ENCODE data around the gene MILR1. TPM values are rescaled to one million over a fixed set of nuclear protein-coding genes. Genes with fewer than 3 reads are reported as not detected.

MILR1 gene
- total RNA-seq, 3 donors from 2014 or later (not counting 1 experiment from before 2014, with no cell fraction given): 2.2 to 12.0 (median 3.3) TPM

DNA sequence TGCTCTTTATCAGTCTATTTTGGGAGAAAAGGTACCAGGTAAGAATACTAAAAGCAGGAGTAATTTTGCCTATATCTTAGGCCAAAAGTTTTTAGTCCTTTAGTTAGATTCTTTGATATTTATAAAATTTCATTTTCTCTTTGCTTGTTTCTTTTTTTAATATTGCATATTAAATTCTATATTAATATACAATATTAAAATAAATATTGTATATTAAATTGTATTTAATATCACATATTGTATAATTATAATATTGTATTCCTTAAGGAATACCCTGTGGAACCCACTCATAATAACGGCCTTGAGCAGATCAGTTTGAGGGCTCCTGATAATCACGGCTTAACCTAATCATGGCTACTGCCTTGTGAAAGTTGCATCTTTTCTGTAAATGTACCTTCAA, 59.8 kb downstream of the MILR1 start:
- H3K27ac Mint-ChIP-seq: peak overlapping the region in 1 of 2 donors; percentile 97
- Histone ChIP-seq H3K4me1 (ENCODE audit: control insufficient read depth, insufficient read depth, low read length) (peaks cover 12% of the 10 kb centered on the region), H3K27ac (ENCODE audit: low read length) (no peak overlapping the region), H3K9me3 (ENCODE audit: control insufficient read depth, insufficient read depth, low read length) (no peaks in the 10 kb centered on the region), H3K4me3 (ENCODE audit: low read length) (no peak overlapping the region), H3K27me3 (ENCODE audit: control insufficient read depth, insufficient read depth, low read length) (no peaks in the 10 kb centered on the region), H3K36me3 (ENCODE audit: control insufficient read depth, insufficient read depth, low read length) (peaks cover 57% of the 10 kb centered on the region)
- TF ChIP-seq, protein P1, sequence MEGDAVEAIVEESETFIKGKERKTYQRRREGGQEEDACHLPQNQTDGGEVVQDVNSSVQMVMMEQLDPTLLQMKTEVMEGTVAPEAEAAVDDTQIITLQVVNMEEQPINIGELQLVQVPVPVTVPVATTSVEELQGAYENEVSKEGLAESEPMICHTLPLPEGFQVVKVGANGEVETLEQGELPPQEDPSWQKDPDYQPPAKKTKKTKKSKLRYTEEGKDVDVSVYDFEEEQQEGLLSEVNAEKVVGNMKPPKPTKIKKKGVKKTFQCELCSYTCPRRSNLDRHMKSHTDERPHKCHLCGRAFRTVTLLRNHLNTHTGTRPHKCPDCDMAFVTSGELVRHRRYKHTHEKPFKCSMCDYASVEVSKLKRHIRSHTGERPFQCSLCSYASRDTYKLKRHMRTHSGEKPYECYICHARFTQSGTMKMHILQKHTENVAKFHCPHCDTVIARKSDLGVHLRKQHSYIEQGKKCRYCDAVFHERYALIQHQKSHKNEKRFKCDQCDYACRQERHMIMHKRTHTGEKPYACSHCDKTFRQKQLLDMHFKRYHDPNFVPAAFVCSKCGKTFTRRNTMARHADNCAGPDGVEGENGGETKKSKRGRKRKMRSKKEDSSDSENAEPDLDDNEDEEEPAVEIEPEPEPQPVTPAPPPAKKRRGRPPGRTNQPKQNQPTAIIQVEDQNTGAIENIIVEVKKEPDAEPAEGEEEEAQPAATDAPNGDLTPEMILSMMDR (IDR thresholded peaks at IDR 0.05): no peak
- DNase-seq (no peak), ATAC-seq (no peak)
- H3K27me3 Mint-ChIP-seq (ENCODE audit: low read depth in 2 of 2): no peaks in the 10 kb centered on the region
- H3K4me3 Mint-ChIP-seq: peak overlapping the region; percentile 95
- H3K36me3 Mint-ChIP-seq: peaks cover 34% of the 10 kb centered on the region
- H3K4me1 Mint-ChIP-seq: peaks cover 50 to 56% of the 10 kb centered on the region in 2 donors
- intact Hi-C loops (cut with micrococcal nuclease): loop anchor here (5.0 kb wide), 3 partner anchors 139 to 736 kb away; partner anchors contain the start of genes CCDC47, DDX42 and SMURF2
- no peaks in the 10 kb centered on the region for H3K9me3 Mint-ChIP-seq
- WGBS (ENCODE audit: insufficient coverage): 100% methylated on average over 2 of the region's 2 CpGs

DNA sequence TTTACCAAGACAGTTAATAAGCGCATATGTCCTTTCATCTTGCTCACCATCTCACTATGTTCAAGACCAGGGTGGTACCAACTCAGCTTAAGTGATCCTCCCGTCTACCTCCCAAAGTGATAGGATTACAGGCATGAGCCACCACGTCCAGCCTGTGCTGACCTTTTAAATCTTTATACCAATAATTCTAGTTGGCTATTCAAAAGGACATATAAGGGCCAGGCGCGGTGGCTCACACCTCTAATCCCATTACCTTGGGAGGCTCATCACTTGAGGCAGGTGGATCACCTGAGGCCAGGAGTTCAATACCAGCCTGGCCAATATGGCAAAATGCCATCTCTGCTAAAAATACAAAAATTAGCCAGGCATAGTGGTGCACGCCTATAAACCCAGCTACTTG, 60.3 kb downstream of the MILR1 start:
- H3K4me3 Mint-ChIP-seq: peak overlapping the region; percentile 45
- 95% methylated on average over 6 of the region's 6 CpGs for WGBS (ENCODE audit: insufficient coverage)
- peaks cover 33% of the 10 kb centered on the region for H3K36me3 Mint-ChIP-seq
- intact Hi-C loops (cut with micrococcal nuclease): loop anchor here (5.0 kb wide), 3 partner anchors 138 to 737 kb away; partner anchors contain the start of genes CCDC47, DDX42 and SMURF2
- no peak overlapping the region for H3K27ac Mint-ChIP-seq
- H3K27ac ChIP-seq (ENCODE audit: low read length): no peak overlapping the region
- peaks cover 56% of the 10 kb centered on the region for H3K36me3 ChIP-seq (ENCODE audit: control insufficient read depth, insufficient read depth, low read length)
- no peaks in the 10 kb centered on the region for H3K27me3 Mint-ChIP-seq (ENCODE audit: low read depth in 2 of 2)
- DNase-seq: no peak
- no peaks in the 10 kb centered on the region for H3K9me3 Mint-ChIP-seq
- no peaks in the 10 kb centered on the region for H3K27me3 ChIP-seq (ENCODE audit: control insufficient read depth, insufficient read depth, low read length)
- TF ChIP-seq, protein P1 (IDR thresholded peaks at IDR 0.05): no peak
- ATAC-seq: no peak
- no peaks in the 10 kb centered on the region for H3K9me3 ChIP-seq (ENCODE audit: control insufficient read depth, insufficient read depth, low read length)
- H3K4me1 ChIP-seq (ENCODE audit: control insufficient read depth, insufficient read depth, low read length): peaks cover 10% of the 10 kb centered on the region
- H3K4me1 Mint-ChIP-seq: peaks cover 45 to 51% of the 10 kb centered on the region in 2 donors
- no peak overlapping the region for H3K4me3 ChIP-seq (ENCODE audit: low read length)

DNA sequence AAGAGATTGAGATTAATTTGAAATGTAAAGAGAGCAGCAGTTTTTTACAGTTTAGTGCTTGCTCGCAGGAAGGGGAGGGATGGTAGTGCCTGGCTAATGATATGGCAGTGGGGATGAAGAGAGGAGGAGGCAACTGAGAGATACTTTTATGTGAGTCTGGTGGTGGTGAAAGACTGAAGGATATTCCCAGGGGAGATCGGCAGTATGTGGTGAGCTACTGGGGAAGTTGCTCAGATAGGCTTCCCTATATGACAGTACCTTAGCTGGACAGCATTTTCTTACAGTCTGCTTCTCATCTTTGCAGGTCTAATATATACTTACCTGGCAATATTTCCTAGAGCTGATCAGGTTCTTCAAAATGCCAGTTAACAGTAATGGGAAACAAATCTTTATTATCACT, 66.5 kb downstream of the MILR1 start:
- intact Hi-C loops (cut with micrococcal nuclease): no loop called here
- H3K27ac Mint-ChIP-seq: no peak overlapping the region
- peaks cover 13 to 24% of the 10 kb centered on the region in 2 donors for H3K4me1 Mint-ChIP-seq
- no peaks in the 10 kb centered on the region for H3K27me3 Mint-ChIP-seq (ENCODE audit: low read depth in 2 of 2)
- H3K9me3 Mint-ChIP-seq: no peaks in the 10 kb centered on the region
- no peaks in the 10 kb centered on the region for H3K9me3 ChIP-seq (ENCODE audit: control insufficient read depth, insufficient read depth, low read length)
- H3K4me3 Mint-ChIP-seq: no peak overlapping the region
- no peak for ATAC-seq
- TF ChIP-seq, protein P1 (IDR thresholded peaks at IDR 0.05): no peak
- no peaks in the 10 kb centered on the region for H3K27me3 ChIP-seq (ENCODE audit: control insufficient read depth, insufficient read depth, low read length)
- no peak for DNase-seq
- peaks cover 82% of the 10 kb centered on the region for H3K36me3 ChIP-seq (ENCODE audit: control insufficient read depth, insufficient read depth, low read length)
- H3K4me1 ChIP-seq (ENCODE audit: control insufficient read depth, insufficient read depth, low read length): no peaks in the 10 kb centered on the region
- H3K36me3 Mint-ChIP-seq: peaks cover 23% of the 10 kb centered on the region
- WGBS (ENCODE audit: insufficient coverage): 82% methylated on average over 2 of the region's 2 CpGs
- no peak overlapping the region for H3K4me3 ChIP-seq (ENCODE audit: low read length)
- H3K27ac ChIP-seq (ENCODE audit: low read length): no peak overlapping the region

DNA sequence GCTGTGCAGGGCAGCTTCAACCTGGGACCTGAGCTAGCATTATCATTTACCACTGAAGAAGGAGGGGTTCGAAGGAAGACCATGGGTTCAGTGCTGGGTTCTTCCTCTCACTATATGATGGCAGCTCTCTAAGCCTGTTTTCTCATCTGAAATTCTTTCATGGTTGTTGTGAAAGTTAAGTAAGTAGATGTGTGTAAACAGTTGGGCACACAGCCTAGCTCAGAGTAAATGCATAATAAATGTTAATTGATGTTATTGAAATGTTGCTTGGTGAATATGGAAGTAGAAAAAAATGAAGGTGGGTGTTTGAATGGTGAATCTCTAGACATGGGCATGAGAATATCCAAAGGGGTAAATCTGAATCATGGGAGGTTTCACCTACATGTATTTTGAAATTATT, 66.9 kb downstream of the MILR1 start:
- no peak overlapping the region for H3K27ac Mint-ChIP-seq
- H3K36me3 Mint-ChIP-seq: peaks cover 19% of the 10 kb centered on the region
- no peaks in the 10 kb centered on the region for H3K27me3 ChIP-seq (ENCODE audit: control insufficient read depth, insufficient read depth, low read length)
- ATAC-seq (no peak), DNase-seq (no peak)
- intact Hi-C loops (cut with micrococcal nuclease): no loop called here
- H3K4me3 Mint-ChIP-seq: no peak overlapping the region
- no peak overlapping the region for H3K27ac ChIP-seq (ENCODE audit: low read length)
- H3K4me1 ChIP-seq (ENCODE audit: control insufficient read depth, insufficient read depth, low read length): no peaks in the 10 kb centered on the region
- H3K9me3 Mint-ChIP-seq: no peaks in the 10 kb centered on the region
- TF ChIP-seq, protein P1 (IDR thresholded peaks at IDR 0.05): no peak
- peaks cover 82% of the 10 kb centered on the region for H3K36me3 ChIP-seq (ENCODE audit: control insufficient read depth, insufficient read depth, low read length)
- no peak overlapping the region for H3K4me3 ChIP-seq (ENCODE audit: low read length)
- no peaks in the 10 kb centered on the region for H3K9me3 ChIP-seq (ENCODE audit: control insufficient read depth, insufficient read depth, low read length)
- peaks cover 13 to 21% of the 10 kb centered on the region in 2 donors for H3K4me1 Mint-ChIP-seq
- H3K27me3 Mint-ChIP-seq (ENCODE audit: low read depth in 2 of 2): no peaks in the 10 kb centered on the region
- WGBS (ENCODE audit: insufficient coverage): 100% methylated on average over 1 of the region's 1 CpG
